OCI-LY3 (cell line): ENCODE results near the gene PRKAR1B.

Experiments used
- CTCF ChIP-seq: fragments of 200-600, 300-600 bp; sonication (generic); IDR thresholded peaks from 2 replicates; pipeline ENCODE4 v1.5.1; 2014; ENCODE audit warnings: antibody characterized with exemption, low read length, low read depth
- EZH2phosphoT487 ChIP-seq: fragments of 200-600 bp; shearing (Covaris generic); IDR thresholded peaks from 2 replicates; pipeline ENCODE4 v1.6.1; 2018; ENCODE audit warnings: antibody characterized with exemption, mixed run types, low read depth

GRCh38 chr7:714251-714671 is 12.8 kb downstream of the PRKAR1B start:
- no peak for TF ChIP-seq CTCF
- TF ChIP-seq EZH2phosphoT487, result no peak
